Heart left ventricle (tissue), 13 donors: ENCODE results near the gene NOS2.
"Not testable (repeated sequence)": the region's sequence is repeated elsewhere in the genome, so short reads cannot be mapped to it uniquely, and the experiment has no call there.

ENCODE experiments used
- POLR2A ChIP-seq, 2 donors: fragments of 450-650 bp; IDR thresholded peaks; one replicate each; pipeline ENCODE4 v1.6.1; 2017; ENCODE audit warnings: antibody characterized with exemption in 2 of 2, mild to moderate bottlenecking in 2 of 2, moderate library complexity in 2 of 2
- TF ChIP-seq, protein P1 (sequence below), 12 donors: fragments of 200-600 bp; sonication (generic) in 4 of 12; IDR thresholded peaks; one replicate each; pipeline versions ENCODE4 v1.5.0 to v1.8.0; 2018 to 2022; ENCODE audit warnings: antibody characterized with exemption in 12 of 12, mild to moderate bottlenecking in 5 of 12
- donor health status: ischemic (EF 13 %, LVEDD 7.1; RV severe dilation, severe dysfunction).
- donor health status: DM: no; HTN: yes; CAD: no.
- donor health status: DM: no; HTN: no; CAD: no.
- donor health status: ischemic (EF 25% LVEDD 6.9; RV normal size, moderate dysfunction).
- donor health status: ischemic (EF 25% LVEDD 5.7; RV mildly dilated, moderate dysfunction).
- donor health status: ischemic (EF 35%, LVEDD 5.7; RV mildly dilated, moderate dysfunction).
- donor health status: nonischemic (EF 11% LVEDD 7.7; RV severe dilation, severe dysfunction).
- donor health status: DM: yes; HTN: yes; CAD: no.
- donor health status: PGD.
- donor health status: ischemic (EF 29% LVEDD 5.4; RV normal size, mild dysfunction).
- donor health status: nonischemic (EF 23%, LVEDD 6.1; RV moderate dilation, normal function).

DNA sequence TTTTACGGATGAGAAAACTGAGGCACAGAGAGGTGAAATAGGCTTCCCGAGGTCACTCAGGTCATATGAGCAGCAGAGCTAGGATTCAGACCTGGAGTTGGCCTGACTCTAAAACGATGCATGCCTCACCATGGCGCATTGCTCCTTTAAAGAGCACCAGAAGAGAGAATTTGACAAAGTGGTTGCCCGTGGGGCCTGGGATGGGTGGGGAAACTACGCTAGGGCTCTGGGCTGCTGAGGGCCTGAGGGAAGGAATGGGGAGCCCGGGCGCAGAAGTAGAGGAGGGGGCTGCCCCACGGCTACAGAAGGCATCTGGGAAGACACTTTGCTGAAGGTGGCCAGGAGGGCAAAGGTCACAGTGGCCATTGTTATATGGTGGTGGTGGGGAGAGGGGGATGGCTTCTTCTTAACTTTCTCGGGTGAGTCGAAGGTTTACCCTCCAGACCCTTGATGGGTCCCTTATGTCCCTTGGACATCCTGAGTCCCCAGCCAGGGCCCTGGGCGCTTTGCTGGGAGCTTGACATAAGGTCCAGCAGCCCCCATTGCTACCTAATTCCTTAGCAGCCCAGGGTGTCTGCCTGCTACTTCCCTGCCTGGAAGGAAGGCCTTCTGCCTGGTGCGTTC lies 55.0 kb downstream of the NOS2 start:
- TF ChIP-seq, protein P1, sequence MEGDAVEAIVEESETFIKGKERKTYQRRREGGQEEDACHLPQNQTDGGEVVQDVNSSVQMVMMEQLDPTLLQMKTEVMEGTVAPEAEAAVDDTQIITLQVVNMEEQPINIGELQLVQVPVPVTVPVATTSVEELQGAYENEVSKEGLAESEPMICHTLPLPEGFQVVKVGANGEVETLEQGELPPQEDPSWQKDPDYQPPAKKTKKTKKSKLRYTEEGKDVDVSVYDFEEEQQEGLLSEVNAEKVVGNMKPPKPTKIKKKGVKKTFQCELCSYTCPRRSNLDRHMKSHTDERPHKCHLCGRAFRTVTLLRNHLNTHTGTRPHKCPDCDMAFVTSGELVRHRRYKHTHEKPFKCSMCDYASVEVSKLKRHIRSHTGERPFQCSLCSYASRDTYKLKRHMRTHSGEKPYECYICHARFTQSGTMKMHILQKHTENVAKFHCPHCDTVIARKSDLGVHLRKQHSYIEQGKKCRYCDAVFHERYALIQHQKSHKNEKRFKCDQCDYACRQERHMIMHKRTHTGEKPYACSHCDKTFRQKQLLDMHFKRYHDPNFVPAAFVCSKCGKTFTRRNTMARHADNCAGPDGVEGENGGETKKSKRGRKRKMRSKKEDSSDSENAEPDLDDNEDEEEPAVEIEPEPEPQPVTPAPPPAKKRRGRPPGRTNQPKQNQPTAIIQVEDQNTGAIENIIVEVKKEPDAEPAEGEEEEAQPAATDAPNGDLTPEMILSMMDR (IDR thresholded peaks at IDR 0.05): not testable (repeated sequence)
- not testable (repeated sequence) for TF ChIP-seq POLR2A (IDR thresholded peaks at IDR 0.05)
